ENCODE results near the gene LIX1L. TPM values are rescaled to one million over a fixed set of nuclear protein-coding genes. Genes with fewer than 3 reads are reported as not detected.

Gene LIX1L
- total RNA-seq, 1 experiment from 2014 or later: 0.82 TPM

- H3K27me3 ChIP-seq (replicated peaks; ENCODE audit: control insufficient read depth, insufficient read depth, low read length): no peaks in the 10 kb centered on the region
- Mint-ChIP-seq H3K4me1 (ENCODE audit: low read depth, unreplicated experiment) (peaks cover 7% of the 10 kb centered on the region), H3K9me3 (ENCODE audit: unreplicated experiment) (no peaks in the 10 kb centered on the region), H3K36me3 (ENCODE audit: insufficient read depth, unreplicated experiment) (peaks cover 11% of the 10 kb centered on the region), H3K27ac (ENCODE audit: unreplicated experiment) (peak overlapping the region; percentile 79), H3K4me3 (ENCODE audit: unreplicated experiment) (peak overlapping the region; percentile 94), H3K27me3 (ENCODE audit: insufficient read depth, unreplicated experiment) (no peaks in the 10 kb centered on the region)
- H3K9me3 ChIP-seq: no peaks in the 10 kb centered on the region
- peak overlapping the region; percentile 76 for H3K4me3 ChIP-seq (ENCODE audit: low read depth, low read length)
- ChIA-PET POLR2A (interaction anchor here (0.6 to 1.7 kb wide), 3 partner anchors 8 to 119 kb away, joined by 3 to 11 read pairs (median 5); partner anchors contain the start of genes ANKRD34A, POLR3GL and RBM8A), CTCF (interaction anchor here (0.6 to 1.7 kb wide), 5 partner anchors 27 to 61 kb away, joined by 3 to 12 read pairs (median 3); partner anchors contain the start of gene PIAS3)
- no TSS peak for BruUV-seq (replicated peaks)
- no peaks in the 10 kb centered on the region for H3K36me3 ChIP-seq (ENCODE audit: control insufficient read depth, insufficient read depth, low read length)
- peak; percentile 52 to 55 for DNase-seq
- intact Hi-C loops (cut with micrococcal nuclease; ENCODE audit: unreplicated experiment): loop anchor here (1.0 kb wide), 1 partner anchor 45 kb away; the partner anchor contains the start of genes ANKRD34A and POLR3GL
- H3K4me1 ChIP-seq: no peaks in the 10 kb centered on the region
- no peak for TF ChIP-seq CTCF (IDR thresholded peaks at IDR 0.05; ENCODE audit: insufficient read depth in 1 of 2, low read depth in 1 of 2, low read length in 1 of 2, severe bottlenecking in 1 of 2, unreplicated experiment in 1 of 2)
Measured at GRCh38 chr1:145918992-145919939, 38.6 kb downstream of the LIX1L start.

- Histone ChIP-seq H3K27me3 (replicated peaks; ENCODE audit: control insufficient read depth, insufficient read depth, low read length) (no peaks in the 10 kb centered on the region), H3K4me1 (no peaks in the 10 kb centered on the region), H3K9me3 (no peaks in the 10 kb centered on the region), H3K4me3 (ENCODE audit: low read depth, low read length) (peak within 1 kb of the TSS; percentile 76), H3K36me3 (ENCODE audit: control insufficient read depth, insufficient read depth, low read length) (no peaks in the 10 kb centered on the region)
- CTCF ChIA-PET: interaction anchor here (0.6 to 1.7 kb wide), 5 partner anchors 26 to 62 kb away, joined by 3 to 12 read pairs (median 3); partner anchors contain the start of gene PIAS3
- peaks cover 7% of the 10 kb centered on the region for H3K4me1 Mint-ChIP-seq (ENCODE audit: low read depth, unreplicated experiment)
- intact Hi-C loops (cut with micrococcal nuclease; ENCODE audit: unreplicated experiment): loop anchor here (1.0 kb wide), 1 partner anchor 46 kb away; the partner anchor contains the start of genes ANKRD34A and POLR3GL
- peak; percentile 83 to 88 for DNase-seq
- TF ChIP-seq CTCF (IDR thresholded peaks at IDR 0.05; ENCODE audit: insufficient read depth in 1 of 2, low read depth in 1 of 2, low read length in 1 of 2, severe bottlenecking in 1 of 2, unreplicated experiment in 1 of 2): no peak
- H3K9me3 Mint-ChIP-seq (ENCODE audit: unreplicated experiment): no peaks in the 10 kb centered on the region
- H3K27ac Mint-ChIP-seq (ENCODE audit: unreplicated experiment): peak within 1 kb of the TSS; percentile 79
- BruUV-seq (replicated peaks): no TSS peak
- H3K36me3 Mint-ChIP-seq (ENCODE audit: insufficient read depth, unreplicated experiment): peaks cover 11% of the 10 kb centered on the region
- H3K4me3 Mint-ChIP-seq (ENCODE audit: unreplicated experiment): peak within 1 kb of the TSS; percentile 94
- POLR2A ChIA-PET: interaction anchor here (1.0 to 1.7 kb wide), 2 partner anchors 9 to 46 kb away, joined by 5 to 11 read pairs; partner anchors contain the start of genes ANKRD34A, POLR3GL and RBM8A
- H3K27me3 Mint-ChIP-seq (ENCODE audit: insufficient read depth, unreplicated experiment): no peaks in the 10 kb centered on the region
Measured at GRCh38 chr1:145918144-145918991, 39.4 kb downstream of the LIX1L start, which contains the start of gene PEX11B. TSS of gene PEX11B (minus strand) at chr1:145918717. CDS start at chr1:145918688, 29 bp downstream.

Data from Caco-2 (cell line).